DOHH2 (cell line): Measurements from ENCODE around the gene EFTUD2.

Experiments used
- CTCF ChIP-seq: fragments of 200-600 bp; sonication (generic); IDR thresholded peaks from one replicate; pipeline ENCODE4 v1.5.1; 2014; ENCODE audit warnings: antibody characterized with exemption, mild to moderate bottlenecking, low read depth, low read length; ENCODE audit not compliant: poor library complexity, severe bottlenecking
- EZH2phosphoT487 ChIP-seq: fragments of 200-600 bp; sonication (generic); IDR thresholded peaks from 2 replicates; pipeline ENCODE4 v1.6.1; 2017; ENCODE audit warnings: borderline replicate concordance, mild to moderate bottlenecking, antibody characterized with exemption, low read length, moderate library complexity, mixed read lengths

GRCh38 chr17:44848257-44848795, 50.9 kb downstream of the EFTUD2 start:
- TF ChIP-seq CTCF (no peak), EZH2phosphoT487 (no peak)
